Measurements from ENCODE around the gene RASL10A.

- TF ChIP-seq, protein P1, sequence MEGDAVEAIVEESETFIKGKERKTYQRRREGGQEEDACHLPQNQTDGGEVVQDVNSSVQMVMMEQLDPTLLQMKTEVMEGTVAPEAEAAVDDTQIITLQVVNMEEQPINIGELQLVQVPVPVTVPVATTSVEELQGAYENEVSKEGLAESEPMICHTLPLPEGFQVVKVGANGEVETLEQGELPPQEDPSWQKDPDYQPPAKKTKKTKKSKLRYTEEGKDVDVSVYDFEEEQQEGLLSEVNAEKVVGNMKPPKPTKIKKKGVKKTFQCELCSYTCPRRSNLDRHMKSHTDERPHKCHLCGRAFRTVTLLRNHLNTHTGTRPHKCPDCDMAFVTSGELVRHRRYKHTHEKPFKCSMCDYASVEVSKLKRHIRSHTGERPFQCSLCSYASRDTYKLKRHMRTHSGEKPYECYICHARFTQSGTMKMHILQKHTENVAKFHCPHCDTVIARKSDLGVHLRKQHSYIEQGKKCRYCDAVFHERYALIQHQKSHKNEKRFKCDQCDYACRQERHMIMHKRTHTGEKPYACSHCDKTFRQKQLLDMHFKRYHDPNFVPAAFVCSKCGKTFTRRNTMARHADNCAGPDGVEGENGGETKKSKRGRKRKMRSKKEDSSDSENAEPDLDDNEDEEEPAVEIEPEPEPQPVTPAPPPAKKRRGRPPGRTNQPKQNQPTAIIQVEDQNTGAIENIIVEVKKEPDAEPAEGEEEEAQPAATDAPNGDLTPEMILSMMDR (IDR thresholded peaks at IDR 0.05): no peak
- TF ChIP-seq POLR2A (IDR thresholded peaks at IDR 0.05): no peak
- no peak for TF ChIP-seq POLR2AphosphoS5 (IDR thresholded peaks at IDR 0.05; ENCODE audit: insufficient read depth in 1 of 2, low read depth in 1 of 2)
Observed at GRCh38 chr22:29300467-29300806, 15.1 kb downstream of the RASL10A start.
